GM19438 (cell line): ENCODE data around the gene PEPD.

Experiments
- ATAC-seq: cut with Tn5 transposase; IDR thresholded peaks from one replicate; pipeline ENCODE4 v1.9.1; 2021; ENCODE audit warnings: low read depth; ENCODE audit not compliant: unreplicated experiment

The PEPD gene

GRCh38 chr19:33443638-33444561 lies 77.7 kb downstream of the PEPD start:
- ATAC-seq, result no peak

GRCh38 chr19:33442706-33443105 lies 78.9 kb downstream of the PEPD start:
- ATAC-seq, result no peak

- no peak for ATAC-seq
Measured at GRCh38 chr19:33441828-33442227, 79.8 kb downstream of the PEPD start.

GRCh38 chr19:33441277-33441699 lies 80.3 kb downstream of the PEPD start:
- no peak for ATAC-seq

- no peak for ATAC-seq
Measured at GRCh38 chr19:33440682-33441081, 80.9 kb downstream of the PEPD start.

- no peak for ATAC-seq
Measured at GRCh38 chr19:33440241-33440640, 81.3 kb downstream of the PEPD start.

- no peak for ATAC-seq
Measured at GRCh38 chr19:33438987-33439781, 82.4 kb downstream of the PEPD start.

GRCh38 chr19:33437821-33438671 lies 83.5 kb downstream of the PEPD start:
- ATAC-seq, result no peak

GRCh38 chr19:33437393-33437820 lies 84.2 kb downstream of the PEPD start:
- ATAC-seq, result no peak

GRCh38 chr19:33436360-33437345 lies 84.9 kb downstream of the PEPD start:
- ATAC-seq, result no peak

GRCh38 chr19:33435706-33436359 lies 85.8 kb downstream of the PEPD start:
- ATAC-seq, result no peak

GRCh38 chr19:33434886-33435705 lies 86.5 kb downstream of the PEPD start:
- no peak for ATAC-seq

GRCh38 chr19:33434069-33434885 lies 87.3 kb downstream of the PEPD start:
- no peak for ATAC-seq

GRCh38 chr19:33432446-33433170 lies 89.0 kb downstream of the PEPD start:
- no peak for ATAC-seq

- ATAC-seq, result no peak
Measured at GRCh38 chr19:33432015-33432414, 89.6 kb downstream of the PEPD start.

GRCh38 chr19:33430674-33431277 lies 90.8 kb downstream of the PEPD start:
- ATAC-seq, result no peak
